GM10248 (cell line): Measurements from ENCODE around the gene RNF224.

Experiments used
- CTCF ChIA-PET: fragments of 300-600 bp; sonication (Branson Sonifier 250); formaldehyde crosslinking; extraction: SDS; loops from one replicate; lab custom pipeline; 2021; ENCODE audit warnings: antibody characterized with exemption; lab: Yijun Ruan, JAX
- POLR2A ChIA-PET: fragments of 350-650 bp; sonication (Branson Sonifier 250); formaldehyde crosslinking; extraction: SDS; loops from one replicate; lab custom pipeline; 2020; ENCODE audit warnings: antibody characterized with exemption; lab: Yijun Ruan, JAX
- DNase-seq: peaks from one replicate; pipeline ENCODE4 v3.0.0; 2012; ENCODE audit errors: extremely low spot score
- CTCF ChIP-seq: IDR thresholded peaks from 2 replicates; pipeline ENCODE4 v1.5.1; 2012; ENCODE audit warnings: mild to moderate bottlenecking, low read depth; ENCODE audit errors: extremely low read depth, missing control alignments, control extremely low read depth

Gene RNF224

DNA sequence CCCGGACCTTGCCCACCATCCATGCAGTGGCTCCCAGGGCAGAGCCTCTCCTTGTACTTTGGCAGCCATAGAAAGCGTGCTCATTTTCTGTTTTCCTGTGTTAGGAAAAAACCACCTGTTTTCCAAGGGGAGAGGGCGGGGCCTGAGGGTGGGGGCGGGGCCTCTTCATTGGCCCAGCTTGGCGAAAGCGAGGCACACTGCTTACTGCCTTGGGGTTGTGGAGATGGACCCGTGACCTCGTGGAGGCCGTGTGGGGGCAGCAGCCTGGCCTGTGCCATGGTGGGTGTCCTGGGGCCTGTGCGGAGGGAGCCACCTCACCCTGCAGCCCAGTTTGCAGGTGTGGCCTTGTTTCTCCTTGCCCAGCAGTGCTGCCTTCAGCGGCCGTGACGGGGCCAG lies 45.8 kb downstream of the RNF224 start:
- no peak for TF ChIP-seq CTCF
- ChIA-PET CTCF (interaction anchor here (1.5 kb wide), 2 partner anchors 13 to 141 kb away, joined by 3 to 7 read pairs; no protein-coding TSS in a partner anchor), POLR2A (no interaction called here)
- DNase-seq = no peak

DNA sequence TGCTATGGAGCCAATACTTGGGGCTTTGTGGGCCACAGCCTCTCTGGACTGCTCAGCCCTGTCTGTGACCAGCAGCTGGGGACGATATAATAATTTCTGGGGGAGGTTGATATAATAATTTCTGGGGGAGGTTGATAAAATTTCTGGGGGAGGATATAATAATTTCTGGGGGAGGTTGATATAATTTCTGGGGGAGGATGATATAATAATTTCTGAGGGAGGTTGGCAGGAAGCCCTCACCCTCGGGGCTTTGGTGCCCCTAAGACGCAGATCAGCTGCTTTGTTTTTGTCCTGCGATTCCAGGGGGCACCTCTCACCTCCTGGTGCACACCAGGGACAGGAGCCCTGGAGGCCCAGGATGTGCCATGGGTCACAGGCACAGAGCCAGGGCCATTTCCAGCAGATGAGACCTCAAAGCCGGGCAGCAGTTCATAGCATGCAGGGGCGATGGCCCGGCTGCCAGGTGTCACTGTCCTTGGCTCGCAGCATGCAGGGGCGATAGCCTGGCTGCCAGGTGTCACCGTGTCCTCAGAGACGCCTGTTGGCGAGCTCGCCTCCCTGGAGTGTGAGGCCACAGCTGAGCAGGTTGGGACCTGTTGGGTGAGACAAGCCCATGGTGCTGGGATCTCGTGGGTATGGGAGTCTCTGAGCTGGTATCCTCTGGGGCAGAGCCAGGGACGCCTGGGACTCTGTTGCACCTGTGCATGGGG lies 46.5 kb downstream of the RNF224 start:
- ChIA-PET CTCF (interaction anchor here (1.1 to 1.8 kb wide), 6 partner anchors 12 to 172 kb away, joined by 3 to 5 read pairs (median 4); no protein-coding TSS in a partner anchor), POLR2A (interaction anchor here (1.1 to 1.3 kb wide), 3 partner anchors 29 to 33 kb away, joined by 3 to 4 read pairs (median 4); partner anchors contain the start of gene TUBB4B)
- no peak for DNase-seq
- TF ChIP-seq CTCF = no peak

DNA sequence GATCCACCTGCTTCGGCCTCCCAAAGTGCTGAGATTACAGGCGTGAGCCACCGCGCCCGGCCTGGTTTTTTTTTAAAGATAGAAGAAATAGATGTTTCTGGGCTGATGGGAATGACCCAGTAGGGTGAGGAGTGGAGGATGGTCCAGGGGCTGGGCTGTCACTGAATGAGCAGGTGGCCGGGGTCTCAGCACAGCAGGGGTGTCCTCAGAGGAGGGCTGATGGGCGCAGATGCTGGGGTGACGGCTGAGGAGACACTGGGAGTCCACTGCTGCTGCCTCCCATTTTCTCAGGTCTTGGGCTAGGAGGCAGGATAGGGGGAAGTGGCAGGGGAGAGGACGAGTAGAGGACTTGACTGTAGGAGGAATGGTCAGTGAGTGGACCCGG lies 47.9 kb downstream of the RNF224 start:
- POLR2A ChIA-PET = interaction anchor here (1.1 to 1.3 kb wide), 3 partner anchors 30 to 34 kb away, joined by 3 to 4 read pairs (median 4); partner anchors contain the start of gene TUBB4B
- CTCF ChIA-PET = interaction anchor here (1.0 to 1.8 kb wide), 5 partner anchors 11 to 171 kb away, joined by 3 to 5 read pairs (median 4); no protein-coding TSS in a partner anchor
- no peak for TF ChIP-seq CTCF
- DNase-seq = no peak

- TF ChIP-seq CTCF = no peak
- POLR2A ChIA-PET = interaction anchor here (2.0 kb wide), 1 partner anchor 26 kb away, joined by 7 read pairs; the partner anchor contains the start of gene NRARP
- CTCF ChIA-PET = interaction anchor here (1.0 to 2.4 kb wide), 3 partner anchors 11 to 26 kb away, joined by 3 to 11 read pairs (median 6); partner anchors contain the start of gene NRARP
- no peak for DNase-seq
Observed at GRCh38 chr9:137275588-137276472, 48.5 kb downstream of the RNF224 start.

DNA sequence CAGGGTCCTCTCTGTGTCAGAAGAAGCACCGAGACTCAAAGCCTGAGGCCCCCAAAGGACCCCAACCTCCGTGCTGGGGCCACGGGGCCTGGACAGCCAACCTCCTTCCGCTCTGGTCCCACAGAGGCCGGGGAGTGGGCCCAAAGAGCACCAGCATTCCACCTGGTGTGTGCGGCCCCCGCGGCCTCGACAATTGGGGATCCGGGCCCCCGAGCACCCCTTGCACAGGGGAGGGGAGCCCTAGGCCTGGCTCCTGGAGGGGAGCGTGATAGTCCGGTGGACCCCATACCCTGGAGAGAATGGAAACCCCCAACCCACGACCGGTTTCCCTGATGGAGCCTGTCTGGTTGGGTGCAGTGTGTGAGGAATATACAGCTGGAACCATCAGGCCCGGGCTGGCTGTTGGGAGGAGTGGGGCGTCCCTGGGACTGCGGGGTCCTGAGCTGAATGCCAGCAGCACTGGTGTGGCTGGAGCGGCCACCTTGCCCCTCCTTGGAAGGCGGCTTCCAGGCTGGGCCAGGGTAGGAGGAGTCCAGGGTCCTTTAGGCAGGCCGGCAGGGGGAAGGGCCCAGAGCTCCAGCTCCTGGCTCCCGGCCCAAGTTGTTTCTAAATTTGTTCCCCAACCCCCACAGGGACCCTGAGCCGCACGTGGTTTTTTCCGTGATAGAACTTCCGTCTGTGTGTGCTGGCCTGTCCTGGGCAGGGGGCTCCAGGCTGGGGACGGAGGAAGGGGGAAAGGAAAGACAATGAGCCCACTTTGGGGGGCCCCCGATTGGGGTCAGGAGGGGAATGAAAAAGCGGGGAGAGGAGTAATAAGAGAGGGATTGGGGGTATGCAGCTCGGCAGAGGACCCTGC lies 49.4 kb downstream of the RNF224 start:
- DNase-seq = no peak
- POLR2A ChIA-PET = interaction anchor here (0.6 to 2.0 kb wide), 6 partner anchors 11 to 347 kb away, joined by 3 to 7 read pairs (median 4); partner anchors contain the start of gene NRARP
- TF ChIP-seq CTCF = no peak
- CTCF ChIA-PET = interaction anchor here (1.1 to 2.4 kb wide), 6 partner anchors 7 to 209 kb away, joined by 3 to 11 read pairs (median 5); partner anchors contain the start of gene NRARP
